Embryonic facial prominence (tissue), 1 donor: Measurements from ENCODE around the gene SPACA4.

Source experiments
- DNase-seq: peaks from one replicate; pipeline ENCODE4 v3.0.0-alpha.2; 2016; ENCODE audit errors: extremely low spot score

The SPACA4 gene

DNA sequence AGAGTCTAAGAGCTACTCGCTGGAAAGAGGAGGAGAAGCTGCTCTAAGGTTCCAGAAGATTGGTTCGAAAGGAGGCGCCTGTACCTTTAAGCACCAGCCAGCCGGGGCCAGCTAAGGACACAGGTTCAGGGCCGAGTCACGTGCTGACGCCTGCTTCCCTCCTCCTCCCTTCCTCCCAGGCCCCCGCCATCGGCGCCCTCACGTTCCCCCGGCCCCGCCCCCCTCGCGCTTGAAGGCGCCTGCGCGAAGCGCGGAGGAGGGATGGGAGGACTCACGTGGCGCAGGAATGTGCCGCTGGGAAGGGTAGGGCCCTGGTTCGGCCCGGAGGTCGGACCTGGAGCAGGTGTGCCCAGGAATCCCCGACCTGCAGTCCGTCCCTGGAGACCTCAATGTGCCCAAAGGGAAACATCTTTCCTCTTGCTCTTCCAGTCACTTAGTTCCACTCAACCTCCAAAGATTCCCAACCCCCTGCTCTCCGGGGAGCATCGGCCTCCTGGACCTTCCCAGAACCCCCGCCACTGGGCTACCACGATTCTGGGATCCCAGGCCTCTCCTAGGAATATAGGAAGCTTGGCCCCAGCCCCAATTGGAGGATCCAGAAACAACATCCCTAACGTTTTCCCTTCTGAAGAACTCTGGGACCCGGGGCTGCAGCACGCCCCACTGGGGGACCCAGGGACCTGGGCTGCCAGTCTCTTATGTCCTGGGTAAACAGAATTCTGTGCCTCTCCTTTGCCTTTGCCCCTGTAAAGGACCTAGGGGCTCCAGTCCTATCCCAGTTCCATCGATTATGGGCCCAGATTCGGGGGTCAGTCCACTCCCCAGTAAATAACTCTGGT lies 28.1 kb downstream of the SPACA4 start:
- DNase-seq: peak; percentile 85

DNA sequence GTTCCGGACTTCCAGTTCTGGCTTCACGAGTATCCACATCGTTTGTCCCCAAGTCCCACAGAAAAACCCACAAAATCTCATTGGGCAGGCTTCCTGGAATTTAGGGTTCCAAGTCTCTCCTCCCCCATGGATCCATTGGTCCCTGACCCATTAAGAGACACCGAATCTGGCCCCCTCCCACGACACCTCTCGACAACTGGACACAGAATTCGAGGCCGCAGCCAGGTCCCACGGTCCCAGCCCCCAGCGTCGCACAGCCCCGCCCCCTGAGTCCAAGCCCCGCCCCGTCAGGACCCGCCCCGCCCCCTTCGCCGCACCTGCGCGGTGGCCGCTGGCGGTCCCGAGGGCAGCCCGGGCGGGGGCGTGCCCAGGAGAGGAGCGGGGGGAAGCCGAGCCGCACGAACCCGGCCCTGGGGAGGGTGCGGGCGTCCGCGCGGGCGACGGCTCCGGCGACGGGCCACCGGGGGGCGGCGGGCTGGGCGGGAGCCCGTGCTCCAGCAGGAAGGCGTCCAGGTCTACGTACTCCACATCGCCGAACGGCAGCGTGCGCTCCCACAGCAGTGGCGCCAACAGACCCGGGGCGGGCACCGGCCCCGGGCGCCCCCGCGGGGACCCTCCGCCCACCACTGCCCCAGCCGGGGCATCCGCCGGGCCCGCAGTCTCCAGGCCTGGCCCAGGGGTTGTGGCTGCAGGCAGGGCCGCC lies 28.9 kb downstream of the SPACA4 start:
- no peak for DNase-seq

DNA sequence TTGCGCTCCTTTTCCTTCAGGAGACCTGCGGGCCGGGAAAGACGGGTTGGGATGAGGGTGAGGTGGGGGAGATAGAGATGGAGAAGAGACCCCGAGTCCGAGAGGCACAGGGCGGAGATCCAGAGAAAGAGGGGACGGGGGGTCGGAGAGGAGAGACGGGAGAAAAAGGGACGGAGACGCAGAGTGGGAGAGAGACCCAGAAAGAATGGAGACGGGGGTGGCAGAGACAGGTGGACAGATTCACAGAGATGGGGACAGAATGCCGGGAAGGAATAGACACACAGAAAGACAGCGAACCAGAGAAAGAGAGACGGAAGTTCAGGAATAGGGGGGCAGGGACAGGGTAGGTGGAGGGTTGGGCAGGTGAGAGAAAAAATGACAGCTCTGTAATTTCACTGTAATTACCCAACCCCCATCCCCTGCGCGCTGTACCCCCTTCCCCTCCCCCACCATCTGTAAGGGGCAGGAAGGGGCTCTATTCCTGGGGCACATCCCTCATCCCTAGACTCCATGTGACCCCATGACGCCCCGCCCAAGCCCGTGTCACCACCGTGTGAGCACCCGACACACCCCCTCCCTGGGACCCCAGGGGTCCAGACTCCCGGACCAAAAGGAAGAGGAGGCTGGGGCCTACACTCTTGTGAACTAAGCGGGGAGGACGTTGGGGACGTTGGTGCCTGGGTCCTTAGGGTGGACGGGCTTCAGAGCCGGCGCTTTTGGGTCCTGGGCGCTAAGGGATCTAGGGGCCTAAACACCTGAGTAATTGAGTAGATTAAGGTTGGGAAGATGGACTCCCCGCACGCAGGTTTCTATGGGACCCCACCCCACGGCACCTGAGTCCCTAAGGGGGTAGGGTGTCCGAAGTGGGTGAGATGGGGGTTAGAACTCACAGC lies 29.7 kb downstream of the SPACA4 start:
- no peak for DNase-seq

DNA sequence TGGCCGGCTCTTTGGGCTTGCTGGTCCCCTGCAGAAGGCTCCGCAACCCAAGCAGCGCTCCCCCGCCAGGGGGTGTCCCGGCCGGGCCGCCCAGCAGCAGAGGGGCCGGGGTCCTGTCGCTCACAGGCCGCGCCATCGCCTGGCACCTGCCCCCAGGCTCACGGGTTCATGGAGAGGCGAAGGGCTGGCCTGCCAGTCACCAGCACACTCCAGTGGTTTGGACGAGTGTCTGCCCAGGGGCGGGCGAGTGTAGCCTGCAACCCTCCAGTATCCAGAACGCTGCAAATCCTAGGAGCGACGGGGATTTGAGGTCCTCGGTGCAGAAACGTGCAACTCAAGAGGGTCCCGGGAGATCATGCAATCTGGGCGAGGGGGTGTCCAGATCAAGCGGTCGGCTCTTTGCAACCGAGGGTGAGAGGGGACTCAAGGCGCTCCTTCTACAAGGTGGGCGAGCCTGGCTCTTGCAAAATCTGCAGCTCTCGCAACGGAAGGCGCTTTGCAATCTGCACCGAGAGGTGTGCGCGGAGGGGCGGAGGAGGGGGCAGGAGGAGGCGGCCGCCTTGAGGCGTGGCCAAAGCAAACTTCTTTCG lies 30.4 kb downstream of the SPACA4 start, which contains the start of gene DBP:
Gene DBP, minus strand, starts transcription at position 521 of the 590 bp plus-strand sequence. Its CDS starts 385 bp downstream, at position 136.
- DNase-seq: no peak

DNA sequence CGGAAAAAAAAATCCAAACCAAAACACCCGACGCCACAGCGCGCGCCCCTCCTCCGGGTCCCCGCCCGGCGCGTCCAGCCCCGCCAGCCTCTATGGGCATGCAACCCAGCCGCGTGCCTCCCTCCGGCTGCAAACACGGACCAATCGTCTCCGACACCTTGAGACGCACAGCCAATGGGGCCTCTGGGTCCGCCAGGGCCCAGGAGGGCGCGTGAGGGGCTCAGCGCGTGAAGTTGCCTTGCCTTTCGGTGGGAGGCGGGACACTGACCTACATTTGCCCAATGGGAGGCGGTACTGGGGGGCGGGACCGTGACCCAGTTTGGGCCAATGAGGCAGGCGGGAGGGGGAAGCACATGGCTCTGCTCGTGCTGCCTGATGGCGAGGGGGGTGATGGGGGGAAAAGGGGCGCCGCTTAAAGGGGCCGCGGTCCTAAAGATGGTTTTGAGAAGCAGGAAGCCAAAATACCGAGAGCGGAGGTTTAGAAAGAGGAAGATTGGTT lies 31.0 kb downstream of the SPACA4 start:
- peak; percentile 94 for DNase-seq

DNA sequence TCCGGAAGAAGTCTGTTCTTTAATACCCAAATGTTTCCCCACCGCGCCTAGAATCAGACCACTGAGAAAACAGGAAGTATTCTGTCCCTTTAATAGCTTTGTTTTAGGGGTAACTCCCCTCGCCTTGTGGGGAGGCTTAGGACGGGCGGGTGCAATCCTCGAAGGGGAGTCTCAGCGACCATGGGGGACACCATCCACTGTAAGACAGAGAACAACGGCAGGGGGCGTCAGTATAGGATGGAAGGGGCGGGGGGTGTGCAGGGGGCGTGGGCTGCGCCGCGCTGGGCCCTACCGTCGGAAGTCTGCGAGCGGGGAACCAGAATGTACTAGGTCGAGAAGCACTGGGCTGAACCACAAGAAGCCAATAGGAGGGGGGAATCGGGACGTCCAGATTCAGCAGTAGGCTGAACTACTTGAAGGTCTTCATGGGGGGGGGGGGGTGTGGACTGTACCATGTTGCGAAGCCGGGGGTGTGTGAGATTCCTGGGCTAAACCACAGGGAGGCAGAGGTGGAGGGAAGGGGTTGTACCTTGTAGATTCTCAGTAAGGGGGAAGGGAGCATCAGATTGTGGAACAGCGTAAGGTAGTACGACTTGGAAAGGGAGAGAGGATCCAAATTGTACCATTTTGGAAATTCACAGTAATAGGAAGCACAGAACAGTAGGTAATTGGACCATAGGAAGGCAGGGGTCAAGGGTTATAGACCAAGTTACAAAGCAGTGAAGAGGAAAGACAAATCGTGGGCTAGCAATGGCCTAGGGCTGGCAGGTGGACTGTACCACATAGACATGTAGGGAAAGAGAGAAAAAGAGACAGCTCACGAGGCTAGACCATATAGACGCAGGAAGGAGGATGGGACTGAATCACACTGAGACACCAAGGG lies 31.6 kb downstream of the SPACA4 start:
- peak; percentile 94 for DNase-seq

DNA sequence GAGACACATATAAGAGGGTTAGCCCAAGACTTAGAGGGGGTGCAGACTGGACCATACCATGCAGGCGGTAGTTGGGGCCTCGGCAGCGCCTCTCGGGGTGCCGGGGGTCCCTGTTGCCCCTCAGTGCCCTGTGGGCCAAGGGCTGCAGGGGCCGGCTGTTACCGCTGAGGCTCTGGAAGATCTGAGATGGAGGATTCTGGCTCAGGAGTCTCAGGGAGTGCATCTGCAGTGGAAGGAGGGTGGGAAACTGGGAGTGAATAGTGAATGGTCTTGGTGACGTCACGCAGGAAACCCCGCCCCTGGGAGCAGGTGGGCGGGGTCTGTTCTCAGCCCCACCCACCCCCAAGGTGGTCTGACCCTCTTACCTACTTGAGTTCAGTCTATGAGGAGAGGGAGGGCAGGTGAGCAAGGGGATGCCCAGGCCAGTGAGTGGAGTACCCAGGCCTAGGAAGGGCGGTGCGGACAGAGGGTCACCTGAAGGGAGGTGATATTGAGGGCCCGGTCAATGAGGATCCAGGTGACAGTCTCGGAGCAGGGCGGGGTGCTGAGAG lies 32.4 kb downstream of the SPACA4 start:
- DNase-seq: no peak

DNA sequence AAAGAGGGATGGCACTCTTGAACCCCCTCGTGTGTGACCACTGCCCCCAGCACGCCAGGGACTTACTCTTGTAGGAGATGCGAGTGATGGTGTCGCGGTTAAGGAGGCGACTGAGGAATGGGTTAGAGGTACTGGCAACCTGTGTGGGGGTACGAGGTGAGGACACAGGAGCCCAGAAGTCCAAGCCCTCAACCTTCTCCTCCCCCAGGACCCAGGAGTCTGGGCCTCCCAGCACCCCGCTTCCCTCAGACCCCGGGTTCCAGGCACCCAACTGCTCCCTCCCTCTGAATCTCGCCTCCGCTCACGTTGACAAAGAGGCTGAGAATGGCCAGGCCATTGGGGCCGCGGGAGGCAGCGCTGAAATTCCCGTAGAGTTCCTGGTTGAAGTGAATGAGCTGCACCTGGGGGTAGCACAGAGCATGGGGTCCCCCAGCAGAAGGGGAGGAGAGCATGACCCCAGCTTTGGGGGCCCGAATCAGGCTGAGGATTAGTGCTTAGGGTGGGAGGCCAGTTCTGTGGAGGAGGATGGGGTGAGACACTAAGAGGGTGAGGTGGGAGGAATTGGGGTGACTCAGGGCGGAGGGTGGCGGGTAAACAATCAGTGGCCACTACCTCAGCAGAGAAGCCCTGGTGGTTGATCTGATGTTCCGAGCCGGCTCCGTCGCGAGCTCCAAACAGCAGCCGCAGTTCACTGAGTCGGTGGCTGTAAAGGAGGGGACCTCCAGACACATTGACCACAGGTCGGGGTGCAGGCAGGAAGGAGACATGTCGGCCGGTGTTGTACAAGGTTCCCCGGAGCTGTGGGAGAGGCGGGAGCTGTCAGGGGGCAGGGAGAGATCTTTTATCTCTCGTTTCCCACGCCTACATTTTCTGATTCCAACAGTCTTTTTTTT lies 33.2 kb downstream of the SPACA4 start:
- DNase-seq: no peak

DNA sequence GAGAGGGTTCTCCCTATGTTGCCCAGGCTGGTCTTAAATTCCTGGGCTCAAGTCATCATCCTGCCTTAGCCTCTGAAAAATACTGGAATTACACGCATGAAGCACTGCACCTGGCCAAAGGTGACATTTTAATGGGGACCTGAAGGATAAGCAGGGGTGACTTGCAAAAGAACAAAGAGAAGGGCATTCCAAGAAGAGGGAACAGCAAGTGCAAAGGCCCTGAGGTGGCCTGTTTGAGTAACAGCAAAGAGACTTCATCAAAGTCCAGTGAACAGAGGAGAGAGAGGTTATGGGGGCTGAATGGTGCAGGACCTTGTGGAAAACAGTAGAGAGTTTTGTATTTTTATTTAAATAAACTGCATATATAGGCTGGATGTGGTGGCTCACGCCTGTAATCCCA lies 35.3 kb downstream of the SPACA4 start:
- DNase-seq: peak; percentile 5

DNA sequence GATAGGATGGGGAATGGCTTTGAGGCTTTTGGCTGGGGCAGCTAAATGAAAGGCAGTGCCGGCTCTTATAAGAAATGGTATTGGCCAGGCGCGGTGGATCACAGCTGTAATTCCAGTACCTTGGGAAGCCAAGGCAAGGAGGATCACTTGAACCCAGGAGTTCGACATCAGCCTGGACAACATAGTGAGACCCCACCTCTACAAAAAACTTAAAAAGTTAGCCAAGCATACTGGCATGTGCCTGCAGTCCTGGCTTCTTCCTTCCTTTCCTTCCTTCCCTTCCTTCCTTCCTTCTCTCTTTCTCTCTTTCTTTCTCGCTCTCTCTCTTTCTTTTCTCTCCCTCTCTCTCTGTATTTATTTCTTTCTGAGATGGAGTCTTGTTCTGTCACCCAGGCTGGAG lies 36.3 kb downstream of the SPACA4 start:
- no peak for DNase-seq

DNA sequence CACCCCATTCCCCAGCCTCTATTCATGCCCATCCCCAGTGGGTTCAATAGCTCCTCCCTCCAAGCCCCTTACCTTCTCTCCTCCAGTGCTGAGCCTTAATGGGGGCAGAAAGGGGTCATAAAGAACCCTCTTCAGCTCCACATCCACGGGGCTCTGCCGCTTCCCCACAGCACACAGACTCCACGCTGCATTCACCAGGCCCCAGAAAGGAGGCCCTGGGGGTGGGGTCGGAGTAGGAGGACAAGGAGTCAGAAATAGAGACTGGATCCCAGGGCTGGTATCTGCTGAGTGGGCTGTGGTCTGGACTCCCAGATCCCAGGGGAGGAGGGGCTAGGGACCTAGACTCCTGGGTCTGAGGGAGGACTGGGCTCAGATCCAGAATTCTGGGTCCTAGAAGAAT lies 37.8 kb downstream of the SPACA4 start:
- peak; percentile 5 for DNase-seq

DNA sequence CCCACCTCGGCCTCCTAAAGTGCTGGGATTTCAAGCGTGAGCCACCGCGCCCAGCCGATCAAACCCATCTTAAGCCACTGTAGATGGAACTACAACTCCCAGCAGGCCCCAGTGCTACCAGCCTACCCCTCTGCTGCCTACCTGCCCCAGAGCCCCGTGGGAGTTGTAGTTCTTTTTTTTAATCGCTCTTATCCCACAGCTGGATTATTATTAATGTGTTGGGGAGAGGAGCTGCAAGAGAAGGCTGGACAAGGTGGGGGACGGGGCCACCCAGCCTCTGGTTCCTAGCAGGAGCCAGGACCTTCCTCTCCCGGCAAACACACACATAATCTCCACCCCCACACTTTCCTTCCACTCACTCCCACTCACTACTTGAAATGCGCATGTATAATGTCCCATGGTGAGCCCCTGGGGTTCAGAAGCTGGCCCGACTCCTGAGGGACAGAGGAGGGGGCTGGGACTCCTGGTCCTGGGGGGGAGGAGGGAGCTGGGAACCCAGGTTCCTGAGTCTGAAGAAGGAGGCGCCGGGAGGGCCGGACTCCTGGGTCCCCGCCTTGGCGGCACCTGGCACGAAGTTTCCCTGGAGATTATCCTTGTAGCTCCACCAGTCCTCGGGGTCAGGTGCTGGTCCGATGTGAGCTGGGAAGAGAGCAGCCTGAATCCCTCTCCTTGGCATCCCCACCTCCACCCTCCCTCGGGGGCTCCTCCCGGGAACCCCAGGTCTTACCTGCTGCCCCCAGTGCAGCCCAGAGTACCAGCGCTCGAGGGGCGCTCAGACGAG lies 38.5 kb downstream of the SPACA4 start:
- peak; percentile 74 for DNase-seq

DNA sequence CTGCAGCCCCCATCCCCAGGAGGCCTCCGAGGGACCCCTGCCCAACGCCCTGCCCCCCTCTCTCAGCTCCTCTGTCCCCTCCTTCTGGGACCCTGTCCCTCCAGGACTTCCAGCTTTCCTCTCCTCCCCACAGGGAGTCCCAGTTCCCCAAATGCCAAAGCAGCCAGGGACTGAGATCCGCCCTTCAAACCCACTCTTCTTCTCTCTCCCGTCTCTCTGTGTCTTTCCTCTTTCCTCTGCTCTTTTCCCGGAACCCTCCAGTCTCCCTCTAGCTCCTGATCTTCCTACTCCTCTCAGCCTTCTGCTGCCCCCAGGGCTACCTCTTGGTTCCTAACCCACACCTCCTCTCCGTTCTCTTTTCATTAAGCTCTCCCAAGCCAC lies 39.1 kb downstream of the SPACA4 start:
- no peak for DNase-seq

DNA sequence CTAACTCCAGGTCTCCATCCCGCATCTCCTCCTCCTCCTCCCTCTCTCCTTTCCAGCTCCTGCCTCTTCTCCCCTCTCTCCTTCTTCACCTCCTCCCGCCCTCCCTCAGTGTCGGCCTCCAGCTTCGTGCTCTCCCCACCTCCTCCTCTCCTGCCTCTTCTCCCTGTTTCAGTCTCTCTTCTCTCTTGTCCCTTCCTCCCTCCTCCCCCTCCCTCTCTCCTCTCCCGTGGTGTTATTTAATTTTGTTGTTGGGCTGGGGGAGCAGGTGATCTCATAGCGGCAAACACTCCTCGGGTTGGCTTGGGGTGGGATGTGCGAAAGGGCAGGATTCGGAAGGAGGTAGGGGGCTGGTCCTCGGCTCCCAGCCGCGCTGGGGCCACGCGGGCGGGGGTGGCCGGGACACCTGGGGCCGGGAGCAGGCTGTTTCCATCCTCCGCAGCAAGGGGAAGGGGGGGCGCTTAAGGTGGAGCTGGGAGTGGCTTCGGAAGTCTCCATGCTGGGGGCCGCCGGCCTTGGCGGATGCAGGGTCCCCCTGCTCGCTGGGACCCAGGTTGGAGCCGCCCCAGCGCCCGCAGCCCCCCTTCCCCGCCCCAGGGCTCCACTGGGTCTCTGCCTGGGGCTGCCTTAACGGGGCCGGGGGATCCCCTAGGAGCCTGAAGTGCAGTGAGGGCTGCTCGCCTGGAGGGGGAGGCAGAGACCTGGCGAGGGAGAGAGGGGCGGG lies 39.6 kb downstream of the SPACA4 start, which contains the start of gene CA11:
Gene CA11, minus strand, starts transcription at position 187 of the 721 bp plus-strand sequence. CDS start 555 bp downstream, outside the sequence.
- DNase-seq: peak; percentile 85

DNA sequence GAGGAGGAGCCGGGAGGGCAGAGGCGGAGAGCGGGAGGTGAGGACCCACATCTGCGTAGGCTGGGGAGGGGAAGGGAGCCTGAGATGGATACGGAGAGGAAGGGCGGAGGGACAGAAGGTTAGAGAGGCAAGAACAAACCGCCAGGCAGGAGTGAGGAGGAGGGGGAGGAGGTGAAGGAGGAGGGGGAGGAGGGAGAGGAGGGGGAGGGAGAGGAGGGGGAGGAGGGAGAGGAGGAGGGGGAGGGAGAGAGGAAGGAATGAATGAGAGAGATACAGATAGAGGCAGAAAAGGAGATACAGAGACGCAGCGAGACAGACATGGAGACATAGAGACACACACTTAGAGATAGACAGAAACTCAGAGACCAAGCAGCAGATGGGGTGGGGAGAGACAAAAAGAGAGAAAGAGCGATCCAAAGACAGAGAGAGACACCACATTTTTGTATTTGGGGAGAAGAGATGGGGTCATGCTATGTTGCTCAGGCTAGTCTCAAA lies 40.2 kb downstream of the SPACA4 start:
- DNase-seq: peak; percentile 5

DNA sequence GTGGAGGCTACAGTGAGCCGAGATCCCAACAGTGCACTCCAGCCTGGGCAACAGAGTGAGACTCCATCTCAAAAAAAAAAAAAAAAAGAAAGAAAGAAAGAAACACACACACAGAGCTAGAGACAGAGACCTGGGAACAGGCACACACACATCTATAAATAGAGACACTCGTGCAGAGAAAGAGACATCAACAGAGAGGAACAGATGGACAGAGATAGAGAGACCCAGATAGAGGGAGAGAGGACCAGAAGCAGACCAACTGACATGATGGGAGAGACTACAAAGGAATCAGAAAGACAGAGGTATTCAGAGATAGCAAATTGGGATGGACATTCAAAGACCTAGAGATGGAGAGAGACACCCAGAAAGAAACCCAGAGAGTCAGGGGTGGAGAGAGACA lies 41.6 kb downstream of the SPACA4 start:
- DNase-seq: peak; percentile 3

DNA sequence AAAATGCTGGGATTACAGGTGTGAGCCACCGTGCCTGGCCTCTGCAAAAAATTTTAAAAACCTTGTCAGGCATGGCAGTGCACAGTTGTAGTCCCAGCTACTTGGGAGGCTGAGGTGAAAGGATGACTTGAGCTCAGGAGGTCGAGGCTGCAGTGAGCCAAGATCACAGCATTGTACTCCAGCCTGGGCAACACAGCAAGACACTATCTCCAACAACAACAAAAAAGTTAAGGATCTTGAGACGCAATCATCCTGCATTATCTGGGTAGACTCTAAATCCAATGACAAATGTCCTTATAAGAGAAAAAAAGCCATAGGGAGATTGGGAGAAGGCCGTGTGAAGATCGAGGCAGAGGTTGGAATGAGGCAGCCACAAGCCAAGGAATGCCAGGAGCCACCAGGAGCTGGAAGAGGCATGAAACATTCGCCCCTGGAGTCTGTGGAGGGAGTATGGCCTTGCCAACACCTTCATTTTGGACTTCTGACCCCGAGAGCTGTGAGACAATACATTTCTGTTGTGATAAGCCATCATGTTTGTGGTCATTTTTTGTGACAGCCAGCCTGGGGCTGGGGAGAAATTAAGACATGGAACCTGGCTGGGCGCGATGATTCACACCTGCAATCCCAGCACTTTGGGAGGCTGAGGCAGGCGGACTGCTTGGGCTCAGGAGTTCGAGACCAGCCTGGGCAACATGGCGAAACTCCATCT lies 44.6 kb downstream of the SPACA4 start:
- DNase-seq: no peak
